Common myeloid progenitor, CD34-positive (primary cell): ENCODE measurements around the gene HOMER2.
A peak's percentile ranks its signal among the peaks of the same experiment; 100 is the strongest.

ENCODE experiments used
- CTCF ChIA-PET: fragments of 350-600 bp; sonication (Branson Sonifier 250); formaldehyde crosslinking; loops from one replicate; lab custom pipeline; 2021; ENCODE audit warnings: antibody characterized with exemption; lab: Charles Lee
- POLR2A ChIA-PET: fragments of 350-600 bp; sonication (Branson Sonifier 250); formaldehyde crosslinking; loops from one replicate; lab custom pipeline; 2021; ENCODE audit warnings: antibody characterized with exemption; lab: Charles Lee
- DNase-seq, 3 donors: peaks; one replicate each; pipeline versions ENCODE4 v3.0.0 to v3.0.0-alpha.2; 2013
- H3K27ac ChIP-seq, 2 experiments: 1 replicate in 1 of 2; 2 replicates in 1 of 2; pipeline ENCODE4 v1.7.0; 2013; ENCODE audit warnings: inconsistent platforms in 2 of 2, low read length in 2 of 2, mild to moderate bottlenecking in 2 of 2, low read depth in 1 of 2, moderate library complexity in 1 of 2; ENCODE audit not compliant: severe bottlenecking in 2 of 2, insufficient read depth in 1 of 2, poor library complexity in 1 of 2
- H3K27me3 ChIP-seq, 5 experiments: replicated peaks in 2 of 5; 1 replicate in 3 of 5; 2 replicates in 2 of 5; pipeline versions ENCODE4 v1.6.1 to v1.7.0; 2013; ENCODE audit warnings: low read length in 4 of 5, mild to moderate bottlenecking in 2 of 5, moderate library complexity in 2 of 5, inconsistent platforms in 1 of 5; ENCODE audit not compliant: insufficient read depth in 5 of 5, control insufficient read depth in 4 of 5
- H3K36me3 ChIP-seq, 4 experiments: 1 replicate in 2 of 4; 2 replicates in 2 of 4; pipeline versions ENCODE4 v1.6.1 to v1.7.0; 2013; ENCODE audit warnings: low read length in 3 of 4, control low read depth in 1 of 4, mild to moderate bottlenecking in 1 of 4; ENCODE audit not compliant: control insufficient read depth in 4 of 4, insufficient read depth in 4 of 4
- H3K4me1 ChIP-seq, 4 experiments: 1 replicate in 3 of 4; 2 replicates in 1 of 4; pipeline versions ENCODE4 v1.6.1 to v1.7.1; 2013; ENCODE audit warnings: low read length in 3 of 4, mild to moderate bottlenecking in 3 of 4, control low read depth in 1 of 4, inconsistent platforms in 1 of 4, moderate library complexity in 1 of 4; ENCODE audit not compliant: control insufficient read depth in 4 of 4, insufficient read depth in 4 of 4; ENCODE audit errors: control extremely low read depth in 1 of 4
- H3K4me3 ChIP-seq, 7 experiments: 1 replicate in 4 of 7; 2 replicates in 3 of 7; pipeline versions ENCODE4 v1.5.1 to v1.7.0; 2013; ENCODE audit warnings: mild to moderate bottlenecking in 7 of 7, low read length in 6 of 7, moderate library complexity in 6 of 7, inconsistent platforms in 2 of 7, low read depth in 2 of 7, control low read depth in 1 of 7; ENCODE audit not compliant: insufficient read depth in 4 of 7, control insufficient read depth in 1 of 7; ENCODE audit errors: extremely low read depth in 1 of 7
- H3K9me3 ChIP-seq, 5 experiments: 1 replicate in 4 of 5; 2 replicates in 1 of 5; pipeline versions ENCODE4 v1.6.1 to v1.7.1; 2013; ENCODE audit warnings: low read length in 4 of 5, mild to moderate bottlenecking in 2 of 5, inconsistent platforms in 1 of 5, low read depth in 1 of 5, moderate library complexity in 1 of 5; ENCODE audit not compliant: control insufficient read depth in 4 of 5, insufficient read depth in 2 of 5; ENCODE audit errors: control extremely low read depth in 1 of 5
- WGBS: methylation state at CpG from one replicate; pipeline ENCODE4 v1.1.5; 2013; ENCODE audit not compliant: insufficient coverage; 5-methylcytosine and 5-hydroxymethylcytosine counted together

Gene HOMER2

DNA sequence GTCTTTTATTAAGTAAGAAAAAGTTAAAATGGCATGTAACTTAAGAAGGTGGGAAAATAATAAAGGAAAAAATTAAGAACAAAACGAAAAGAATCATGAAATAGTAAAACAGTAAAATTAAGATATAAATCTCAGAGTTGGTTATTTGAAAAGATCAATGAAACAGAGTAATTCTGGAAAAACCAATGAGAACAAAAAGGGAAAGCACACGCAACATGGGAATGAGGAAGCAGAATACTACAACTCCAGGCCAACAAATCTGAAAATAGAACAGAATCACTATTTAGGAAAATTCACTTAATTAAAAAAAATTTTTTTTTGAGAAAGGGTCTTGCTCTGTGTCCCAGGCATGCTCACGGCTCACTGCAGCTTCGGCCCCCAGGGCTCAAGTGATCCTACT is 112.4 kb downstream of the HOMER2 start:
- DNase-seq = no peak
- no peak overlapping the region for H3K4me3 ChIP-seq
- POLR2A ChIA-PET = no interaction called here
- no peaks in the 10 kb centered on the region for H3K27me3 ChIP-seq
- peaks cover 0 to 3% (median 0%) of the 10 kb centered on the region in 5 experiments for H3K9me3 ChIP-seq
- CTCF ChIA-PET = no interaction called here
- no peak overlapping the region for H3K27ac ChIP-seq
- H3K36me3 ChIP-seq = peaks cover 5 to 35% (median 23%) of the 10 kb centered on the region in 4 experiments
- peaks cover under 1 to 12% (median 9%) of the 10 kb centered on the region in 4 experiments for H3K4me1 ChIP-seq
- 100% methylated on average over 1 of the region's 4 CpGs for WGBS

DNA sequence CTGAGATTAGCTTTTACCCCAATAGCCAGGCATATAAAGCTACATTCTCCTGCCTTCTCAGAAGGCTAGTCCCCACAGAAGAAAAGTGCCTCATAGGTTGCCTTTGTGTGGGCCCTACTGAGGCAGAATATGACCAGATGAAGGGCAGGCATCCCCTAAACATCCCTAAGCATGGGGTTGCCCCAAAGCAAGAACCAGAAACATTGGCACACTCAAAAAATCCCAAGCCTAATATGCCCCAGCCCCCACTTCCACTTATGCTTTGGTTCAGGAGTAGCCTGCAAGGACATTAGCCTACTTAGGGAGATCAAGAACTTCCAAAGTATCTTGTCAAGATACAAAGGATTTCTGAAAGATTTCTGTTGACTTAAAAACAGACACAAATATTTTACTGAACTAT is 113.4 kb downstream of the HOMER2 start:
- Histone ChIP-seq H3K27ac (no peak overlapping the region), H3K27me3 (no peaks in the 10 kb centered on the region), H3K9me3 (peaks cover 0 to 3% (median 0%) of the 10 kb centered on the region in 5 experiments), H3K36me3 (peaks cover 7 to 43% (median 30%) of the 10 kb centered on the region in 4 experiments), H3K4me1 (peaks cover 0 to 5% (median 3%) of the 10 kb centered on the region in 4 experiments), H3K4me3 (no peak overlapping the region)
- CTCF ChIA-PET = interaction anchor here (0.9 to 1.3 kb wide), 3 partner anchors 10 to 161 kb away, joined by 3 to 8 read pairs (median 3); no protein-coding TSS in a partner anchor
- no peak for DNase-seq
- POLR2A ChIA-PET = no interaction called here

DNA sequence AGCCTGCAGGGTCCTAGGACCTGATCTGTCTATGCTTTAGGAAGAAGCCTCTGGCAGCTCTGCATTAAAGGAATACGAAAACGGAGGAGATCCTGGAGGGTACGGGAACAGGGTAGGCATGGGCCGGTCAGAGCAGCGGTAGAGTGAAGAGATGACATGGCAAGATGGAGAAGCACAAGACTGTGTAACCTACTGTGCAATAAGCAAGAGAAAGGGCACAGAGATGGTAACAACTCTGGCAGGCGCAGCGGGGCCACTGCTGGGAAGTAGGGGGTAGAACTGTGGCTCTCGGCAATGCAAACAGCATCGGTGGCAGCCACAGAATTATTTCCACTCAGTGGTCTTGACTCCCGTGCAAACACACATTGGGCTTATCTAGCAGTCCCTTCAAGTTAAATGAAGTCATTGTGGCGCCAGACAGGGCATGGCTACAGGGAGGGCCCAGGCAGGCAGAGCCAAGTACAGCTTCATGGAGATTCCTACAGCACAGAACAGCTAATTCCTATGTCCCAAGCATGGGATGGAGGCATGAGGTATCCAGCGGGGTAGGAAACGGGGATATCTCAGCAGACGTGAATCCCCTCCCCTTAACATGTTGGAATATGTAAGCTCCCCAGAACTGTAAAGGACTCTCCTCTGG is 114.3 kb downstream of the HOMER2 start:
- ChIA-PET POLR2A (no interaction called here), CTCF (interaction anchor here (0.9 to 1.3 kb wide), 4 partner anchors 11 to 162 kb away, joined by 3 to 8 read pairs (median 4); no protein-coding TSS in a partner anchor)
- no peak for DNase-seq
- peaks cover 0 to 3% (median 0%) of the 10 kb centered on the region in 5 experiments for H3K9me3 ChIP-seq
- 95% methylated on average over 11 of the region's 14 CpGs for whole genome bisulfite sequencing
- peaks cover 7 to 50% (median 33%) of the 10 kb centered on the region in 4 experiments for H3K36me3 ChIP-seq
- H3K4me1 ChIP-seq = peaks cover 0 to 4% (median 2%) of the 10 kb centered on the region in 4 experiments
- no peaks in the 10 kb centered on the region for H3K27me3 ChIP-seq
- H3K4me3 ChIP-seq = no peak overlapping the region
- no peak overlapping the region for H3K27ac ChIP-seq

DNA sequence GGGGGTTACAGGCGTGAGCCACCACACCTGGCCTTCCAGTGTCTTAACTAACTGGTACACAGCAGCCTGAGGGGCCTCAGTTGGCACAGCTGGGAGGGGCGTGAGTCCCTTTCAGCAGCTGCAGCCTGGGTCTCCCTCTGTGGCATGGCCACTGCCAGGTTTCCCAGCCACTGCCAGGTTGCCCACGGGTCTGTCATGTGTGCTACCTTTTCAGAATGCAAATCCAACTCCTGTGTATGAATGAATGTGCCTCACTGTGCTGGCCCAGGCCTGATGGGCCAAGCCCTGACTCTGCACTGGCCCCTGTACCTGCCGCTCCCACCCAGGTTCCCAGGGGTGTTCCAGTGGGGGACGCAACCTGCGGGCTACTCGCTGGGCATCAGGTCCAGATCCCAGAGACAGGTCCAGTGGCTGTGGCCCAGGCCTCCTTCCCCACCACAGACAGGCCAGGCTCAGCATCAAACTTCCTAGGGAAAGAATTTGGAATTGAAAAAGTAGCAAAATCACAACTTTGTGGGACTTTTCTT is 117.1 kb downstream of the HOMER2 start:
- ChIA-PET CTCF (no interaction called here), POLR2A (no interaction called here)
- Histone ChIP-seq H3K36me3 (peaks cover 7 to 65% (median 48%) of the 10 kb centered on the region in 4 experiments), H3K9me3 (peaks cover 0 to 3% (median 0%) of the 10 kb centered on the region in 5 experiments), H3K4me1 (peaks cover 7 to 26% (median 23%) of the 10 kb centered on the region in 4 experiments), H3K27me3 (no peaks in the 10 kb centered on the region), H3K27ac (no peak overlapping the region), H3K4me3 (no peak overlapping the region)
- no peak for DNase-seq
- WGBS = 96% methylated on average over 6 of the region's 7 CpGs

DNA sequence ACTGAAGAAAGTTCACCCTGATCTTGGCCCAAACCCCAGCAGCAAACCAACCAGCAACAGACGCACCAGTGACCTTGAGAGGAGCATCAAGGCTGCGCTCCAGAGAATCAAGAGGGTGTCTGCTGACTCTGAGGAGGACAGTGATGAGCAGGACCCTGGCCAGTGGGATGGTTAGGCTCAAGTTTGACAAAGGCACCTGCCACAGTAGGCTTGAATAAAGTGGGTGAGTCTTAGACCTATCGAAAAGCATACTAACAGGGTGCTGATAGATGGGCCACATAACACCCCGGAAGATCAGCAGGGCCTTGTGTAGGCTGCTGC is 119.2 kb downstream of the HOMER2 start:
- WGBS = 92% methylated on average over 3 of the region's 4 CpGs
- Histone ChIP-seq H3K36me3 (peaks cover 11 to 80% (median 63%) of the 10 kb centered on the region in 4 experiments), H3K4me3 (no peak overlapping the region), H3K27ac (peak overlapping the region; percentile 76 to 92), H3K4me1 (peaks cover 7 to 26% (median 23%) of the 10 kb centered on the region in 4 experiments), H3K27me3 (no peaks in the 10 kb centered on the region), H3K9me3 (no peaks in the 10 kb centered on the region)
- POLR2A ChIA-PET = interaction anchor here (1.4 kb wide), 1 partner anchor 16 kb away, joined by 5 read pairs; no protein-coding TSS in a partner anchor
- CTCF ChIA-PET = interaction anchor here (0.6 to 2.2 kb wide), 7 partner anchors 9 to 167 kb away, joined by 3 to 16 read pairs (median 4); no protein-coding TSS in a partner anchor
- no peak for DNase-seq

DNA sequence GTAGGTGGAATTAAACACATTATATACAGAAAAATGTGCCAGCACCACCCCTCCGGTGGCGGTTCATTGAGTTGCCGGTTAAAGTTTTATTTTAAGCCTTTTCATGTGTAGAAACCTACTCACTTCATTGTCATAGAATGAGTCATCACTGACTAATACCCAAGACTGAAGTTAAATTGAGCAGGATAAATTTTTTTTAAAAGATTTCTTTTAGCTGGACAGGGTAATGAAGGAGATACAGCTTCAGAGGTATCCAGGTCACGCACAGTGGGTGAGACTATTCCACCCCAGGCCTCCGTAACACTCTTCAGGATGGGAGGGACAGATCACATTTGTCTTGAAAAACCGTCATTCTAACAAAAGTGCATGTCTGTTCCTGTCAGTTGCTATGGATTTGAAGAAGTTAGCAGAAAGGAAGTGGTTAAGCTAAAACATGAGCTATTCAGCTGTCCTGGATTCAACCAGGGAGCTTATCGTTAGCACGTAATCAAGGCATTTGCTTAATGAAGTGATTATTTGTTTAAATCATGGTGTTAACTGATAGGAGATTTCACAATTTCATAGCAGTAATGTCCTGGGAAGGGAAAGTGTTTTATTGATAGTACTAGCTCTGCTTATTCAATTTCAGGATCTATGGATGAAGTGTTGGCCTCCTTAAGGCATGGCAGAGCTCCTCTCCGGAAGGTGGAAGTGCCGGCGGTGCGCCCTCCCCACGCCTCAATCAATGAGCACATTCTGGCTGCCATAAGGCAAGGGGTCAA is 119.7 kb downstream of the HOMER2 start:
- 39% methylated on average over 5 of the region's 13 CpGs for WGBS
- Histone ChIP-seq H3K9me3 (no peaks in the 10 kb centered on the region), H3K36me3 (peaks cover 14 to 80% (median 63%) of the 10 kb centered on the region in 4 experiments), H3K27me3 (no peaks in the 10 kb centered on the region), H3K4me1 (peaks cover 7 to 26% (median 23%) of the 10 kb centered on the region in 4 experiments), H3K4me3 (peak overlapping the region in 3 of 7 experiments; percentile 1 to 41 (median 12)), H3K27ac (peak overlapping the region; percentile 76 to 92)
- DNase-seq = peak; percentile 66 to 93 (median 89)
- POLR2A ChIA-PET = interaction anchor here (1.4 kb wide), 1 partner anchor 17 kb away, joined by 5 read pairs; no protein-coding TSS in a partner anchor
- CTCF ChIA-PET = interaction anchor here (0.6 to 2.2 kb wide), 7 partner anchors 9 to 167 kb away, joined by 3 to 16 read pairs (median 4); no protein-coding TSS in a partner anchor
